Subcutaneous abdominal adipose tissue (tissue), 5 donors: ENCODE results near the gene SPC24.

ENCODE experiments used
- H3K27ac ChIP-seq: one replicate; pipeline ENCODE4 v1.7.0; 2013; ENCODE audit warnings: low read depth, mild to moderate bottlenecking, inconsistent platforms, low read length, moderate library complexity
- H3K27me3 ChIP-seq, 5 donors: one replicate each; pipeline ENCODE4 v1.7.0; 2013; ENCODE audit warnings: low read length in 5 of 5, inconsistent platforms in 1 of 5; ENCODE audit not compliant: control insufficient read depth in 5 of 5, insufficient read depth in 4 of 5
- H3K36me3 ChIP-seq, 5 donors: one replicate each; pipeline ENCODE4 v1.7.0; 2013; ENCODE audit warnings: low read length in 5 of 5; ENCODE audit not compliant: control insufficient read depth in 5 of 5, insufficient read depth in 5 of 5
- H3K4me1 ChIP-seq, 5 donors: one replicate each; pipeline ENCODE4 v1.7.0; 2013; ENCODE audit warnings: low read length in 5 of 5, mild to moderate bottlenecking in 3 of 5, moderate library complexity in 1 of 5; ENCODE audit not compliant: control insufficient read depth in 5 of 5, insufficient read depth in 5 of 5
- H3K4me3 ChIP-seq, 5 donors: one replicate each; pipeline ENCODE4 v1.7.0; 2013; ENCODE audit warnings: low read length in 5 of 5, low read depth in 1 of 5
- H3K9ac ChIP-seq, 5 donors: one replicate each; pipeline ENCODE4 v1.7.0; 2013; ENCODE audit warnings: low read length in 5 of 5, mild to moderate bottlenecking in 4 of 5, moderate library complexity in 3 of 5
- H3K9me3 ChIP-seq, 5 donors: one replicate each; pipeline ENCODE4 v1.7.0; 2013; ENCODE audit warnings: low read length in 5 of 5; ENCODE audit not compliant: control insufficient read depth in 5 of 5
- donor health status: healthy.
- donor health status: healthy.
- donor health status: healthy.
- donor health status: healthy.
- donor health status: healthy.

Gene SPC24

GRCh38 chr19:11177592-11177991, 22.0 kb upstream of the SPC24 start:
- H3K9ac ChIP-seq: no peak overlapping the region
- peaks cover 7 to 26% (median 18%) of the 10 kb centered on the region in 5 donors for H3K4me1 ChIP-seq
- H3K4me3 ChIP-seq: no peak overlapping the region
- no peaks in the 10 kb centered on the region for H3K27me3 ChIP-seq
- H3K27ac ChIP-seq: peak overlapping the region; percentile 35
- H3K9me3 ChIP-seq: no peaks in the 10 kb centered on the region
- peaks cover 0 to 69% (median 59%) of the 10 kb centered on the region in 5 donors for H3K36me3 ChIP-seq

- Histone ChIP-seq H3K4me3 (no peak overlapping the region), H3K9ac (no peak overlapping the region), H3K4me1 (peaks cover 10 to 31% (median 21%) of the 10 kb centered on the region in 5 donors), H3K36me3 (peaks cover 0 to 70% (median 64%) of the 10 kb centered on the region in 5 donors), H3K27me3 (no peaks in the 10 kb centered on the region), H3K27ac (no peak overlapping the region), H3K9me3 (no peaks in the 10 kb centered on the region)
Observed at GRCh38 chr19:11176466-11177193, 21.0 kb upstream of the SPC24 start.

DNA sequence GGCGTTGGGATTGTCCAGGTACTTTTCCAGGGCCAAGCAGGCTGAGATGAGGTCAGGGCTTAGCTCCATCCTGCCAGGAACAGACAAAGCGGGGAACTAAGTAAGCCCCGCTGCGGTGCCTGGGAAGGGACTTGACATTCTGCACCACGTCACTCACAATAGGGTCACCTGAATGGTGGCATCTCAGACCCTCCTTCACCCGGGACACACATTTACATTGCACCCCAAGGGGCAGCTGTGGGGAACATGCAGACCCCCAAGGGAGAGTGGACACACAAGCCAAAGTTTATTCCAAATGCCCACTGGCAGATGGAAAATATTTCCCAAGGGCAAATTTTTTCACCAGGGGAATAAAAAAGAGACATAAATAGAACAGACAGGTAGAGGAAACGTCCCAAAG, 20.3 kb upstream of the SPC24 start:
- Histone ChIP-seq H3K9me3 (no peaks in the 10 kb centered on the region), H3K36me3 (peaks cover 0 to 68% (median 64%) of the 10 kb centered on the region in 5 donors), H3K27ac (no peak overlapping the region), H3K4me1 (peaks cover 10 to 29% (median 23%) of the 10 kb centered on the region in 5 donors), H3K27me3 (no peaks in the 10 kb centered on the region), H3K9ac (no peak overlapping the region), H3K4me3 (no peak overlapping the region)

DNA sequence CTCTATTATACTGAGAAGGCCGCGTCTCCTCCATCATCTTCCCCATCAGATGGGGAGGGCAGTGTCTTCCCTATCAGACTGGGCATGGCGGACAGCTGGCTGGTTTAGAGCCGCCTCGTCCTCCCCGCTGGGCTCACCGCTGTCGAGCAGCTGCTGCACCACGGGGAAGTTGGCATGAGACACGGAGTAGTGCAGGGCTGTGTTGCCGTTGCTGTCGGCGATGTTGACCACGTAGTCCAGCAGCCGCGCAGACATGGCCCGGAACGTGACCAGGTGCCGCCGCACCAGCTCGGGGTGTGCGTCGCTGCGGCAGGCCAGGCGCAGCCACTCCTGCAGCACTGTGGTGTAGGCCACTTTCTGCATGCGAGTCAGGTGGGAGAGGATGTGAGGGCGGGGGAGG, 18.8 kb upstream of the SPC24 start:
- Histone ChIP-seq H3K9ac (no peak overlapping the region), H3K4me3 (no peak overlapping the region), H3K36me3 (peaks cover 0 to 84% (median 71%) of the 10 kb centered on the region in 5 donors), H3K27me3 (no peaks in the 10 kb centered on the region), H3K27ac (no peak overlapping the region), H3K9me3 (no peaks in the 10 kb centered on the region), H3K4me1 (peaks cover 3 to 25% (median 18%) of the 10 kb centered on the region in 5 donors)

- Histone ChIP-seq H3K9me3 (no peaks in the 10 kb centered on the region), H3K36me3 (peaks cover 0 to 88% (median 76%) of the 10 kb centered on the region in 5 donors), H3K27ac (no peak overlapping the region), H3K9ac (no peak overlapping the region), H3K4me1 (peaks cover 3 to 22% (median 16%) of the 10 kb centered on the region in 5 donors), H3K4me3 (no peak overlapping the region), H3K27me3 (no peaks in the 10 kb centered on the region)
Observed at GRCh38 chr19:11173516-11174155, 18.1 kb upstream of the SPC24 start.

GRCh38 chr19:11172576-11172975, 17.0 kb upstream of the SPC24 start:
- H3K9me3 ChIP-seq: no peaks in the 10 kb centered on the region
- peaks cover 3 to 21% (median 14%) of the 10 kb centered on the region in 5 donors for H3K4me1 ChIP-seq
- no peak overlapping the region for H3K4me3 ChIP-seq
- peak overlapping the region; percentile 50 for H3K27ac ChIP-seq
- no peaks in the 10 kb centered on the region for H3K27me3 ChIP-seq
- peak overlapping the region in 1 of 5 donors; percentile 26 for H3K9ac ChIP-seq
- peaks cover 0 to 89% (median 76%) of the 10 kb centered on the region in 5 donors for H3K36me3 ChIP-seq

DNA sequence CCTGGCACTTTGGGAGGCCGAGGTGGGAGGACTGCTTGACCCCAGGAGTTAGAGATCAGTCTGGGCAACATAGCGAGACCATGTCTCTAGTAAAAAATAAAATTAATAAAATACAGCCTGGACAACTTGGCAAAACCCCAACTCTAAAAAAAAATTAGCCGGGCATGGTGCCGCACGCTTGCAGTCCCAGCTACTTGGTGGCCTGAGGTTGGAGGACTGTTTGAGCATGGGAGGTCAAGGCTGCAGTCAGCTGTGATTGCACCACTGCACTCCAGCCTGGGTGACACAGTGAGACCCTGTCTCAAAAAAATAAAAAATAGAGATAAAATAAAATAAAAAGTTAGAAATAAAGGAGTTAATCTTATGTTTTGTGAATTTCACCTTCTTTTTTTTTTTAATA, 15.6 kb upstream of the SPC24 start:
- Histone ChIP-seq H3K4me1 (peaks cover 7 to 29% (median 21%) of the 10 kb centered on the region in 5 donors), H3K36me3 (peaks cover 0 to 84% (median 71%) of the 10 kb centered on the region in 5 donors), H3K27me3 (no peaks in the 10 kb centered on the region), H3K9me3 (no peaks in the 10 kb centered on the region), H3K4me3 (no peak overlapping the region), H3K27ac (peak overlapping the region; percentile 41), H3K9ac (no peak overlapping the region)

GRCh38 chr19:11169896-11170678, 14.5 kb upstream of the SPC24 start:
- peaks cover 0 to 77% (median 69%) of the 10 kb centered on the region in 5 donors for H3K36me3 ChIP-seq

GRCh38 chr19:11168568-11168967, 13.0 kb upstream of the SPC24 start:
- Histone ChIP-seq H3K36me3 (peaks cover 0 to 66% (median 55%) of the 10 kb centered on the region in 5 donors), H3K9me3 (no peaks in the 10 kb centered on the region), H3K4me3 (no peak overlapping the region), H3K27me3 (no peaks in the 10 kb centered on the region), H3K4me1 (peaks cover 19 to 51% (median 41%) of the 10 kb centered on the region in 5 donors), H3K27ac (peak overlapping the region; percentile 37), H3K9ac (no peak overlapping the region)

More at GRCh38 chr19:11169896-11170678, 14.5 kb upstream of the SPC24 start:
- Histone ChIP-seq H3K27me3 (no peaks in the 10 kb centered on the region), H3K9me3 (no peaks in the 10 kb centered on the region), H3K4me3 (no peak overlapping the region), H3K4me1 (peaks cover 12 to 39% (median 32%) of the 10 kb centered on the region in 5 donors), H3K9ac (peak overlapping the region in 1 of 5 donors; percentile 20), H3K27ac (peak overlapping the region; percentile 41)
